A673 (cell line): ENCODE measurements around the gene HS3ST5.

ENCODE experiments used
- EZH2 ChIP-seq: fragments of 200-600 bp; sonication (generic); IDR thresholded peaks from 2 replicates; pipeline ENCODE4 v1.6.1; 2017; ENCODE audit warnings: borderline replicate concordance, low read depth, mild to moderate bottlenecking, mixed read lengths, antibody characterized with exemption, low read length; ENCODE audit not compliant: poor library complexity, severe bottlenecking
- TF ChIP-seq, protein P1 (sequence below): fragments of 300-800, 200-600 bp; sonication (generic); conservative IDR thresholded peaks from 2 replicates; pipeline ENCODE4 v1.5.1; 2017; ENCODE audit warnings: low read depth, mild to moderate bottlenecking, antibody characterized with exemption, low read length, moderate library complexity, mixed read lengths

DNA sequence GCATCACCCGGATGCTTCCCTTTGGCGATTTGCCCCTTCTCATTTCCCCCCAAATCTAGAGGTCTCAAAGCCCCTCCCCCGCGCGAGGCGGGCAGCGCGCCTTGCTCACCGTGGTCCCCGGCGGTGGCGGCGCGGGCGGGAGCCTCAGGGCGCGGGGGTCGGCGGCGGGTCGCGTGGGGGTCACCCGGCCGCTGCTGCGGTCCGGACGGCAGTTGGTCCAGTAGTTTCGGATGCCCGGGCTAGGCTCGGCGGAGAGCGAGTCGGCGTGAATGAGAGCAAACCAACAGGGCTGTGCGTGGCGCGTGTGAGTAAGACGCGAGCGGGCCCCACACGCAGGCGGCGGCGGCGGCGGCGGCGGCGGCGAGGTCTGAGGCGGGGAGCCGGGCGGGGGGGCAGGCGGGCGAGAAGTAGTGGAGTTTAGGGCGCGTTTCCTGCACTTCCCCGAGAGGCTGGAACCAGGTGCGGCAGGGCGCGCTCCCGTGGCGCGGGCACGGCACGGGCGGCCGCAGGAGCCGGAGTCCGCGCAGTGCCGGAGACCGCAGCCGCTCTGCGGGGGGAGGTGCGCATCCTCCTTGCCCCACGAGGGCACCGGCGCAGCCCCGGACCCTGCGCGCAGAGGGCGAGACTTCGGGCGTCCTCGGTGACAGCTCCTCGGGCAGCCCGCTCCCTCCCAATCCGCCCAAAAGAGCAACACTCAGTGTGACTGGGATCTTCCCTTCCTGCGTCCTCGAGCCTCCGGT, 567 bp downstream of the HS3ST5 start:
- TF ChIP-seq, protein P1, sequence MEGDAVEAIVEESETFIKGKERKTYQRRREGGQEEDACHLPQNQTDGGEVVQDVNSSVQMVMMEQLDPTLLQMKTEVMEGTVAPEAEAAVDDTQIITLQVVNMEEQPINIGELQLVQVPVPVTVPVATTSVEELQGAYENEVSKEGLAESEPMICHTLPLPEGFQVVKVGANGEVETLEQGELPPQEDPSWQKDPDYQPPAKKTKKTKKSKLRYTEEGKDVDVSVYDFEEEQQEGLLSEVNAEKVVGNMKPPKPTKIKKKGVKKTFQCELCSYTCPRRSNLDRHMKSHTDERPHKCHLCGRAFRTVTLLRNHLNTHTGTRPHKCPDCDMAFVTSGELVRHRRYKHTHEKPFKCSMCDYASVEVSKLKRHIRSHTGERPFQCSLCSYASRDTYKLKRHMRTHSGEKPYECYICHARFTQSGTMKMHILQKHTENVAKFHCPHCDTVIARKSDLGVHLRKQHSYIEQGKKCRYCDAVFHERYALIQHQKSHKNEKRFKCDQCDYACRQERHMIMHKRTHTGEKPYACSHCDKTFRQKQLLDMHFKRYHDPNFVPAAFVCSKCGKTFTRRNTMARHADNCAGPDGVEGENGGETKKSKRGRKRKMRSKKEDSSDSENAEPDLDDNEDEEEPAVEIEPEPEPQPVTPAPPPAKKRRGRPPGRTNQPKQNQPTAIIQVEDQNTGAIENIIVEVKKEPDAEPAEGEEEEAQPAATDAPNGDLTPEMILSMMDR = no peak
- TF ChIP-seq EZH2 = peak; percentile 81
